Mesendoderm (in vitro differentiated cells): ENCODE measurements around the gene SF3A1.

Experiments used
- DNase-seq: peaks from one replicate; pipeline ENCODE4 v3.0.0; 2013
- H2AK5ac ChIP-seq: 2 replicates; pipeline ENCODE4 v1.6.1; 2013; ENCODE audit warnings: low read length, inconsistent platforms
- H2BK120ac ChIP-seq: 2 replicates; pipeline ENCODE4 v1.6.1; 2013; ENCODE audit warnings: low read depth, mild to moderate bottlenecking, low read length, moderate library complexity, mixed read lengths
- H2BK15ac ChIP-seq: replicated peaks from 2 replicates; pipeline ENCODE4 v1.6.1; 2013; ENCODE audit warnings: low read depth, mild to moderate bottlenecking, moderate library complexity
- H2BK5ac ChIP-seq: 2 replicates; pipeline ENCODE4 v1.6.1; 2013; ENCODE audit warnings: low read length, inconsistent platforms
- H3K18ac ChIP-seq: 2 replicates; pipeline ENCODE4 v1.6.1; 2013; ENCODE audit warnings: mild to moderate bottlenecking, low read length, mixed read lengths
- H3K23ac ChIP-seq: one replicate; pipeline ENCODE4 v1.6.1; 2013; ENCODE audit warnings: low read length
- H3K27ac ChIP-seq: 2 replicates; pipeline ENCODE4 v1.5.1; 2013; ENCODE audit warnings: low read depth, mild to moderate bottlenecking, inconsistent platforms, low read length, moderate library complexity
- H3K27me3 ChIP-seq: 2 replicates; pipeline ENCODE4 v1.6.1; 2013; ENCODE audit warnings: low read length, control low read depth, mild to moderate bottlenecking, inconsistent platforms; ENCODE audit not compliant: insufficient read depth, poor library complexity
- H3K36me3 ChIP-seq: 2 replicates; pipeline ENCODE4 v1.6.1; 2013; ENCODE audit warnings: low read length, inconsistent platforms; ENCODE audit not compliant: control insufficient read depth, insufficient read depth
- H3K4ac ChIP-seq: one replicate; pipeline ENCODE4 v1.6.1; 2013; ENCODE audit warnings: low read depth, mild to moderate bottlenecking, low read length, moderate library complexity
- H3K4me1 ChIP-seq: 2 replicates; pipeline ENCODE4 v1.6.1; 2013; ENCODE audit warnings: low read depth, low read length, inconsistent platforms; ENCODE audit not compliant: control insufficient read depth
- H3K4me2 ChIP-seq: 2 replicates; pipeline ENCODE4 v1.6.1; 2013; ENCODE audit warnings: low read length
- H3K4me3 ChIP-seq: 2 replicates; pipeline ENCODE4 v1.5.1; 2013; ENCODE audit warnings: mild to moderate bottlenecking, low read length
- H3K56ac ChIP-seq: one replicate; pipeline ENCODE4 v1.6.1; 2013; ENCODE audit warnings: low read length
- H3K79me1 ChIP-seq: 2 replicates; pipeline ENCODE4 v1.6.1; 2013; ENCODE audit warnings: low read length, inconsistent platforms
- H3K79me2 ChIP-seq: 2 replicates; pipeline ENCODE4 v1.6.1; 2013; ENCODE audit warnings: mild to moderate bottlenecking, low read length; ENCODE audit not compliant: control insufficient read depth, insufficient read depth
- H3K9ac ChIP-seq: 2 replicates; pipeline ENCODE4 v1.6.1; 2013; ENCODE audit warnings: low read length, inconsistent platforms
- H4K5ac ChIP-seq: one replicate; pipeline ENCODE4 v1.6.1; 2013; ENCODE audit warnings: low read length
- H4K8ac ChIP-seq: one replicate; pipeline ENCODE4 v1.6.1; 2013; ENCODE audit warnings: low read depth, mild to moderate bottlenecking, control low read depth, low read length, moderate library complexity
- WGBS: extraction: QIAGEN DNeasy Blood & Tissue Kit; methylation state at CpG from one replicate; pipeline ENCODE4 v1.1.7; 2013; ENCODE audit warnings: low lambda C conversion rate, missing lambda C conversion rate; ENCODE audit not compliant: insufficient coverage; ENCODE audit errors: extremely low coverage; 5-methylcytosine and 5-hydroxymethylcytosine counted together

SF3A1 gene

DNA sequence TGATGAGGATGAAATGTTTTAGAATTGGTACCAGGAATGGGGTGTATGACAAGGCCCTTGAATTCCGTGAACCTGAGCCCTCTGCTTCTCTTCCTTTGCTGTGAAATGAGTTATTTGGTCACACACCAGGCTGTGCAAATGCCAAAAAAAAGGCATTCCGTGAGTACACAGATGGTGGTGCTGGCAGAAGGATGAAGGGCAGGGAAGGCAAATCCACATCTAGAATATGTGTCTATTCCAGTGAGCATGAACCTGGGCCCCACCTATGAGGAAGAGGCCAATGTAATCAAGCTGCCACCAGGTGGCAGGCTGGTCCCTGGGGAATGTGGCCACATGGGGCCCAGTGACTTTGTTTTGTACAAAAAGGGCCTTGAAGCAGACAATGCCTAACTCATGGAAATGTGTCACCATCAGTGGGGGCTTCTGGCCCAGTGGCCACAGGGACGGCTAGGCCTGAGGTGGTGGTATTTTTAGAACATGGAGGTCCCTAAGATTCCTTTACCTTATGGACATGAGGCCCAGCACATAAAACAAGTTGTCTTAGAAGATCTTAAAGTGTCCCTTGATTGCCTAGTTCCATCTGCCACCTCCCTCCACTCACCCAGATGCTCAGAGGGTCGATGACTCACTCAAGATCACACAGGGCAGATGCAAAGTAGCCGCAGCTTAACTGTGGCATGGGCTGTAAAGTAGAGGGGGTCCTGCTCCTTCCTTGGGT is 34.4 kb upstream of the SF3A1 start:
- Histone ChIP-seq H4K5ac (no peak overlapping the region), H3K9ac (no peak overlapping the region), H4K8ac (no peak overlapping the region), H3K4me1 (peaks cover 2% of the 10 kb centered on the region), H3K18ac (no peak overlapping the region), H2BK120ac (no peak overlapping the region), H3K27ac (no peak overlapping the region), H2AK5ac (peak overlapping the region; percentile 95), H3K4me2 (no peak overlapping the region), H3K56ac (peak overlapping the region; percentile 62), H2BK5ac (no peak overlapping the region), H3K27me3 (no peaks in the 10 kb centered on the region), H3K79me2 (no peaks in the 10 kb centered on the region), H3K36me3 (no peaks in the 10 kb centered on the region), H3K4me3 (no peak overlapping the region), H3K23ac (no peak overlapping the region), H3K79me1 (no peaks in the 10 kb centered on the region), H2BK15ac (no peak overlapping the region), H3K4ac (no peak overlapping the region)
- no CpG with 5 or more reads among the region's 5 CpGs for WGBS
- DNase-seq = peak; percentile 86

DNA sequence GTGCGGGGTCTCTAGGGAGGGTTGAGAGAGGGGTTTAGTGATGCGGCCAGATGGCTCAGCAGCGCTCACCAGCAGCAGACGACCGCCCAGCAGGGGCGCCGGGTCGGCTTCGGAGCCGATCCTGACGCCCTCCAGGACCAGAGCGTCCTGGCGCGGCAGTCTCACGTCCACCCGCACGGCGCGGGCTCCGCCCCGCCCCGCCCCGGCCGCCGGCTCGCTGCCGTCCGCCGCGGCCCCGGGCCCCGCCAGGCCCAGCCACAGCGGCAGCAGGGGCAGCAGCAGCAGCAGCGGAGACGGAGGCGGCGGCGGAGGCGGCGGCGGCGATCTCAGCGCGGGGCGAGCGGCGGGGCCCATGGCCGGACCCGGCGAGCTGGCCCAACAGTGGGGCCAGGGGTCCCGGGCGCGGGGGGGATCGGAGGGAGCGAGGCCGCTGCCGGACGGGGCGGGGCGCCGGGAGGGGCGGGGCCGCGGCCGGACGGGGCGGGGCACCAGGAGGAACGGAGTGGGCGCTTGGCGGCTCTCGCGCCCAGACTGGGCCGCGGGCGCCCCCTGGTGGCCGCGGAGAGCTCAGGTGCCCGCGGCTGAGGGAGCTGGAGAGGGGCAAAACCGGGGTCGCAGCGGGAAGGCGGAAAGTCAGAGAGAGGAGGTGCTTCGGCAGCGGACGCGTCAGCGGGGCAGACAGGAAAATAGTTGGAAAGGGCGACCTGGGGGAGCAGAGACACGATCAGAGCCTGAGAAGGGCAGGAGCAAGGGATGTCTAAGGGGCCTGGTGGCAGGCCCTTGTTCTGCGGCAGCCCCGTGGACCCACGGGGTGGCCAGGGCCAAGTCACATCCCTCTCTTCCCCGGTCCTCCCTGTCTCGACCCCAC is 30.5 kb upstream of the SF3A1 start, which contains the start of gene RNF215:
Gene RNF215, minus strand, starts transcription at position 452 of the 868 bp plus-strand sequence. Its CDS starts 98 bp downstream, at position 354.
- DNase-seq = peak; percentile 93
- H3K4ac ChIP-seq = peak within 1 kb of the TSS; percentile 73
- no peaks in the 10 kb centered on the region for H3K79me1 ChIP-seq
- no peak within 1 kb of the TSS for H3K23ac ChIP-seq
- peak within 1 kb of the TSS; percentile 84 for H3K56ac ChIP-seq
- peak within 1 kb of the TSS; percentile 68 for H3K4me2 ChIP-seq
- no peaks in the 10 kb centered on the region for H3K4me1 ChIP-seq
- H2BK5ac ChIP-seq = no peak within 1 kb of the TSS
- H2AK5ac ChIP-seq = no peak within 1 kb of the TSS
- no peak within 1 kb of the TSS for H4K8ac ChIP-seq
- H3K27ac ChIP-seq = no peak within 1 kb of the TSS
- no peaks in the 10 kb centered on the region for H3K36me3 ChIP-seq
- no peak within 1 kb of the TSS for H4K5ac ChIP-seq
- H3K27me3 ChIP-seq = no peaks in the 10 kb centered on the region
- no peak within 1 kb of the TSS for H2BK120ac ChIP-seq
- peak within 1 kb of the TSS; percentile 66 for H3K4me3 ChIP-seq
- H3K18ac ChIP-seq = peak within 1 kb of the TSS; percentile 87
- WGBS = no CpG with 5 or more reads among the region's 95 CpGs
- H3K9ac ChIP-seq = peak within 1 kb of the TSS; percentile 84
- H3K79me2 ChIP-seq = no peaks in the 10 kb centered on the region
- H2BK15ac ChIP-seq = no peak within 1 kb of the TSS

DNA sequence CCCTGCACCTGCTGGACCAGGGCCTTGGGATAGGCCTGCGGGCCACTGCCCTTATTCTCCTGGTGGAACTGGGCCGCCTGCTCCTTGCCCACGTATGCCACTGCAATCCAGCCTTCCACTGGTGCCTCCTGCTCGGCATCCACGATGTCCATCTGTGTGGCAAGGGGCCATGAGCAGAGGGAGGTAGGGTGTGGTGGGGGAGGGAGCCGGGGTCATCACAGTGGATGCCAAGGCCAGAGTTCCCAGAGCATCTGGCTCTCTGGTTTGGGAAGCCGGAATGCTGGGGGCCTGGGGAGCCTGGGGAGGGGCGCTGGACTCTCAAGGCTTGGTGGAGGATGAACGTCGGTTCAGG is 29.9 kb upstream of the SF3A1 start:
- Histone ChIP-seq H3K4me3 (peak overlapping the region; percentile 66), H3K79me1 (no peaks in the 10 kb centered on the region), H2AK5ac (no peak overlapping the region), H2BK5ac (no peak overlapping the region), H4K8ac (no peak overlapping the region), H3K79me2 (no peaks in the 10 kb centered on the region), H3K4me2 (peak overlapping the region; percentile 68), H3K4ac (no peak overlapping the region), H3K36me3 (no peaks in the 10 kb centered on the region), H3K27me3 (no peaks in the 10 kb centered on the region), H3K56ac (peak overlapping the region; percentile 84), H4K5ac (no peak overlapping the region), H3K9ac (peak overlapping the region; percentile 84), H2BK120ac (no peak overlapping the region), H3K27ac (no peak overlapping the region), H3K18ac (peak overlapping the region; percentile 87), H3K23ac (no peak overlapping the region), H3K4me1 (no peaks in the 10 kb centered on the region), H2BK15ac (no peak overlapping the region)
- no peak for DNase-seq
- WGBS = no CpG with 5 or more reads among the region's 10 CpGs

DNA sequence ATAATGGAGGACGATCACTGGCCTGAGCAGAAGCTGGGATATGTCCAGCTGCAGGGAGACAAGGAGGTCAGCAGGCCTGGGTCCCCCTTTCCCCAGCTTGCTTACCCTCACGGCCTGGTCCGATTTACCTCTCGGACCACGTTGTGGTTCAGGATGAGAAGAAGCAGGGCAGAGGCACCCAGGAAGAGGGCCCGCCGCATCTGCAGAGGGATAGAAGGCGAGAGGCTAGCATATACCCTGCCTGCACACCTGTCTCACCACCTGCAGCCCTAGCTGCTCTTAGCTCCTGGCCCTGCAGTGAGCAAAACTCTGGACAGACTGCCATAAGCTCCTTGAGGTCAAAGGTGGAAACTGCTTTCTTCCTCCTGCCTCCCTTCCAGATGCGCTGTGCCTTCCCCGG is 29.2 kb upstream of the SF3A1 start:
- Histone ChIP-seq H3K4me3 (no peak overlapping the region), H3K56ac (no peak overlapping the region), H3K79me2 (no peaks in the 10 kb centered on the region), H2BK5ac (no peak overlapping the region), H4K8ac (no peak overlapping the region), H2BK15ac (no peak overlapping the region), H3K4ac (no peak overlapping the region), H2BK120ac (no peak overlapping the region), H3K79me1 (no peaks in the 10 kb centered on the region), H3K36me3 (no peaks in the 10 kb centered on the region), H3K23ac (no peak overlapping the region), H3K4me1 (no peaks in the 10 kb centered on the region), H2AK5ac (no peak overlapping the region), H3K9ac (no peak overlapping the region), H4K5ac (no peak overlapping the region), H3K18ac (no peak overlapping the region), H3K4me2 (no peak overlapping the region), H3K27me3 (no peaks in the 10 kb centered on the region), H3K27ac (no peak overlapping the region)
- WGBS = no CpG with 5 or more reads among the region's 10 CpGs
- DNase-seq = no peak

DNA sequence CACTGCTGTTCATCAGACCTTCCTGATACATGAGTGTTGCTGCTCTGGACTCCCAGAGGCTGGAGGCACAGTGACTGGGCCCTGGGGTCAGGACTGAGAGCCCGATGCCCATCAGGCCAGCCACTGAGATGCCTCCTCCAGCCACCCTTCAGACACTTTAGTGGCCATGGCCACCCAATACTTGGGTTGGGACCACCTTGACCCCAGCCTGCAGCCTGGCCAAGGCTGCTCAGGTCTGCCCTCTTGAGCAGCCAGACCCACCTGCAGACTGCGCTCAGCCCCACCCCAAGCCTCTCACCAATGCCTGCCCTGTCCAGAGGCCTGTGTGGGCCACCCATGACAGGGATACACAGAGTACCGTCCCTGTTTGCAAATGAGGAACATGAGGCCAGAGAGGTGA is 26.4 kb upstream of the SF3A1 start:
- H4K5ac ChIP-seq = no peak overlapping the region
- no peak overlapping the region for H3K23ac ChIP-seq
- no peak overlapping the region for H3K56ac ChIP-seq
- H4K8ac ChIP-seq = no peak overlapping the region
- H3K4ac ChIP-seq = no peak overlapping the region
- H3K79me1 ChIP-seq = no peaks in the 10 kb centered on the region
- no peak overlapping the region for H2BK120ac ChIP-seq
- H3K9ac ChIP-seq = no peak overlapping the region
- H3K36me3 ChIP-seq = peaks cover 2% of the 10 kb centered on the region
- no peak for DNase-seq
- H3K4me2 ChIP-seq = no peak overlapping the region
- no peaks in the 10 kb centered on the region for H3K4me1 ChIP-seq
- H2BK5ac ChIP-seq = no peak overlapping the region
- no peaks in the 10 kb centered on the region for H3K79me2 ChIP-seq
- H3K4me3 ChIP-seq = no peak overlapping the region
- no peak overlapping the region for H2BK15ac ChIP-seq
- no peaks in the 10 kb centered on the region for H3K27me3 ChIP-seq
- no peak overlapping the region for H2AK5ac ChIP-seq
- no peak overlapping the region for H3K18ac ChIP-seq
- WGBS = no CpG with 5 or more reads among the region's 3 CpGs
- H3K27ac ChIP-seq = no peak overlapping the region
